ENCODE results near the gene ZC3H12A.

GRCh38 chr1:37474697-37475379 lies 458 bp downstream of the ZC3H12A start:
- TF ChIP-seq, protein P1, sequence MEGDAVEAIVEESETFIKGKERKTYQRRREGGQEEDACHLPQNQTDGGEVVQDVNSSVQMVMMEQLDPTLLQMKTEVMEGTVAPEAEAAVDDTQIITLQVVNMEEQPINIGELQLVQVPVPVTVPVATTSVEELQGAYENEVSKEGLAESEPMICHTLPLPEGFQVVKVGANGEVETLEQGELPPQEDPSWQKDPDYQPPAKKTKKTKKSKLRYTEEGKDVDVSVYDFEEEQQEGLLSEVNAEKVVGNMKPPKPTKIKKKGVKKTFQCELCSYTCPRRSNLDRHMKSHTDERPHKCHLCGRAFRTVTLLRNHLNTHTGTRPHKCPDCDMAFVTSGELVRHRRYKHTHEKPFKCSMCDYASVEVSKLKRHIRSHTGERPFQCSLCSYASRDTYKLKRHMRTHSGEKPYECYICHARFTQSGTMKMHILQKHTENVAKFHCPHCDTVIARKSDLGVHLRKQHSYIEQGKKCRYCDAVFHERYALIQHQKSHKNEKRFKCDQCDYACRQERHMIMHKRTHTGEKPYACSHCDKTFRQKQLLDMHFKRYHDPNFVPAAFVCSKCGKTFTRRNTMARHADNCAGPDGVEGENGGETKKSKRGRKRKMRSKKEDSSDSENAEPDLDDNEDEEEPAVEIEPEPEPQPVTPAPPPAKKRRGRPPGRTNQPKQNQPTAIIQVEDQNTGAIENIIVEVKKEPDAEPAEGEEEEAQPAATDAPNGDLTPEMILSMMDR (IDR thresholded peaks at IDR 0.05; ENCODE audit: low read depth, low read length, poor library complexity, severe bottlenecking): no peak
- TF ChIP-seq EZH2phosphoT487 (IDR thresholded peaks at IDR 0.05; ENCODE audit: borderline replicate concordance, low read length): no peak
